IMR-90 (cell line): ENCODE data around the gene FHAD1. TPM values are rescaled to one million over a fixed set of nuclear protein-coding genes. Genes with fewer than 3 reads are reported as not detected.

Experiments
- ATAC-seq: fragments of 200-7000 bp; cut with Tn5 transposase; 2 replicates; pipeline ENCODE4 v1.9.1; 2020; ENCODE audit warnings: low read depth, mild to moderate bottlenecking, moderate library complexity
- BruUV-seq: library from RNA; stranded (reverse); fragments of 400-500 nt; replicated peaks from 2 replicates; lab custom pipeline; 2021; lab: Mats Ljungman, UMichigan
- CTCF ChIA-PET: fragments of 300-600 bp; formaldehyde crosslinking; extraction: SDS; loops from one replicate; lab custom pipeline; 2021; ENCODE audit warnings: antibody characterized with exemption; lab: Yijun Ruan, JAX
- POLR2A ChIA-PET: fragments of 300-600 bp; sonication (Branson Sonifier 250); formaldehyde crosslinking; loops from one replicate; lab custom pipeline; 2022; ENCODE audit warnings: antibody characterized with exemption; ENCODE audit not compliant: unreplicated experiment; lab: Charles Lee
- DNase-seq: peaks from one replicate; pipeline ENCODE4 v3.0.0; 2013
- H2AFZ ChIP-seq: replicated peaks from 2 replicates; pipeline ENCODE3; 2013; ENCODE audit warnings: low read length, mild to moderate bottlenecking; ENCODE audit not compliant: poor library complexity
- H2AK5ac ChIP-seq: 2 replicates; pipeline ENCODE4 v1.6.1; 2013; ENCODE audit warnings: low read depth, low read length, inconsistent platforms
- H2AK9ac ChIP-seq: replicated peaks from 2 replicates; pipeline ENCODE3; 2013; ENCODE audit warnings: mild to moderate bottlenecking, low read depth, low read length, moderate library complexity; ENCODE audit not compliant: poor library complexity
- H2BK120ac ChIP-seq: 2 replicates; pipeline ENCODE4 v1.6.1; 2013; ENCODE audit warnings: low read depth, low read length, inconsistent platforms
- H2BK15ac ChIP-seq: 3 replicates; pipeline ENCODE4 v1.6.1; 2013; ENCODE audit warnings: low read depth, low read length, inconsistent platforms
- H2BK20ac ChIP-seq: 2 replicates; pipeline ENCODE4 v1.6.1; 2013; ENCODE audit warnings: low read depth, mild to moderate bottlenecking, inconsistent platforms, low read length, moderate library complexity
- H2BK5ac ChIP-seq: 2 replicates; pipeline ENCODE4 v1.6.1; 2013; ENCODE audit warnings: mild to moderate bottlenecking, low read depth, low read length, inconsistent platforms; ENCODE audit not compliant: poor library complexity, severe bottlenecking
- H3K14ac ChIP-seq: replicated peaks from 2 replicates; pipeline ENCODE4 v1.6.1; 2013; ENCODE audit warnings: low read depth, low read length, inconsistent platforms
- H3K18ac ChIP-seq: 2 replicates; pipeline ENCODE4 v1.6.1; 2013; ENCODE audit warnings: low read depth, low read length, control low read depth
- H3K23ac ChIP-seq: 2 replicates; pipeline ENCODE4 v1.6.1; 2013; ENCODE audit warnings: low read depth, low read length, inconsistent platforms
- H3K27ac ChIP-seq: 2 replicates; pipeline ENCODE4 v1.5.1; 2013; ENCODE audit warnings: mild to moderate bottlenecking, control low read depth, low read length; ENCODE audit not compliant: insufficient read depth
- H3K27me3 ChIP-seq: 2 replicates; pipeline ENCODE4 v1.6.1; 2013; ENCODE audit warnings: low read length; ENCODE audit not compliant: control insufficient read depth, insufficient read depth
- H3K36me3 ChIP-seq: 2 replicates; pipeline ENCODE4 v1.6.1; 2013; ENCODE audit warnings: low read length, mixed read lengths; ENCODE audit not compliant: control insufficient read depth, insufficient read depth
- H3K4ac ChIP-seq: 2 replicates; pipeline ENCODE4 v1.6.1; 2013; ENCODE audit warnings: low read depth, low read length, inconsistent platforms
- H3K4me1 ChIP-seq: 2 replicates; pipeline ENCODE4 v1.6.1; 2013; ENCODE audit warnings: low read length, mixed read lengths; ENCODE audit not compliant: control insufficient read depth, insufficient read depth
- H3K4me2 ChIP-seq: 2 replicates; pipeline ENCODE4 v1.6.1; 2013; ENCODE audit warnings: low read depth, mild to moderate bottlenecking, control low read depth, low read length, moderate library complexity
- H3K4me3 ChIP-seq: 2 replicates; pipeline ENCODE4 v1.5.1; 2013; ENCODE audit warnings: low read depth, mild to moderate bottlenecking, control low read depth, low read length, moderate library complexity; ENCODE audit not compliant: insufficient read depth
- H3K56ac ChIP-seq: 2 replicates; pipeline ENCODE4 v1.6.1; 2013; ENCODE audit warnings: low read length, inconsistent platforms; ENCODE audit not compliant: insufficient read depth; ENCODE audit errors: extremely low read depth
- H3K79me1 ChIP-seq, 2 experiments: 2 replicates each; pipeline ENCODE4 v1.6.1; 2013; ENCODE audit warnings: low read length in 2 of 2, inconsistent platforms in 1 of 2, low read depth in 1 of 2
- H3K9ac ChIP-seq: 2 replicates; pipeline ENCODE4 v1.6.1; 2013; ENCODE audit warnings: low read depth, low read length, control low read depth
- H3K9me1 ChIP-seq: 2 replicates; pipeline ENCODE4 v1.6.1; 2013; ENCODE audit warnings: low read length, inconsistent platforms; ENCODE audit not compliant: insufficient read depth
- H3K9me3 ChIP-seq: 2 replicates; pipeline ENCODE4 v1.6.1; 2013; ENCODE audit warnings: low read length; ENCODE audit not compliant: control insufficient read depth, insufficient read depth
- H4K20me1 ChIP-seq: 2 replicates; pipeline ENCODE4 v1.6.1; 2013; ENCODE audit warnings: low read length, inconsistent platforms; ENCODE audit not compliant: insufficient read depth
- H4K5ac ChIP-seq: 2 replicates; pipeline ENCODE4 v1.6.1; 2013; ENCODE audit warnings: mild to moderate bottlenecking, low read depth, low read length, control low read depth
- H4K8ac ChIP-seq, 2 experiments: 2 replicates each; pipeline ENCODE4 v1.6.1; 2013; ENCODE audit warnings: low read depth in 2 of 2, low read length in 2 of 2, control low read depth in 1 of 2, inconsistent platforms in 1 of 2
- H4K91ac ChIP-seq: 2 replicates; pipeline ENCODE4 v1.6.1; 2013; ENCODE audit warnings: low read depth, low read length, inconsistent platforms; ENCODE audit not compliant: insufficient read depth
- CHD1 ChIP-seq: IDR thresholded peaks from 2 replicates; pipeline ENCODE4 v1.6.1; 2012; ENCODE audit warnings: low read depth, low read length, improper control_type of control experiment
- FOS ChIP-seq: fragments of 150-350 bp; IDR thresholded peaks from 2 replicates; pipeline ENCODE4 v1.6.1; 2016; ENCODE audit warnings: low read depth, low read length
- MAFK ChIP-seq: IDR thresholded peaks from 2 replicates; pipeline ENCODE4 v1.6.1; 2012; ENCODE audit warnings: low read depth, low read length, improper control_type of control experiment
- NFE2L2 ChIP-seq: fragments of 150-350 bp; IDR thresholded peaks from 2 replicates; pipeline ENCODE4 v1.6.1; 2016; ENCODE audit warnings: low read depth, mild to moderate bottlenecking, low read length
- RAD21 ChIP-seq: IDR thresholded peaks from 2 replicates; pipeline ENCODE4 v1.6.1; 2012; ENCODE audit warnings: low read length, improper control_type of control experiment
- RCOR1 ChIP-seq: IDR thresholded peaks from 2 replicates; pipeline ENCODE4 v1.6.1; 2012; ENCODE audit warnings: mild to moderate bottlenecking, low read length, improper control_type of control experiment; ENCODE audit not compliant: insufficient replicate concordance
- RFX5 ChIP-seq: IDR thresholded peaks from 2 replicates; pipeline ENCODE4 v1.8.0; 2012; ENCODE audit warnings: low read depth, mild to moderate bottlenecking, low read length, moderate library complexity
- WGBS, 2 experiments: methylation state at CpG; one replicate each; pipeline versions ENCODE4 v1.1.5 to v1.1.7; 2013; ENCODE audit warnings: missing lambda C conversion rate in 2 of 2; ENCODE audit not compliant: insufficient read length in 1 of 2; ENCODE audit errors: extremely low coverage in 2 of 2; 5-methylcytosine and 5-hydroxymethylcytosine counted together
- dilution Hi-C: fragments of 300-500 bp; cut with HindIII; formaldehyde crosslinking; loops from one replicate; pipeline ENCODE4 v1.14.3; 2018; ENCODE audit warnings: low sequenced_read_pairs; ENCODE audit not compliant: unreplicated experiment
- in situ Hi-C: fragments of 300-500 bp; cut with MboI; formaldehyde crosslinking; loops from 3 replicates; pipeline ENCODE4 v1.14.3; 2019; ENCODE audit warnings: low sequenced_read_pairs, inconsistent platforms, mixed read lengths
- intact Hi-C: fragments of 100-400 bp; cut with micrococcal nuclease; formaldehyde crosslinking; loops from 2 replicates; pipeline ENCODE4 v1.10.0; 2022
- polyA plus RNA-seq, 3 experiments: library from polyadenylated mRNA; depleted of rRNA; stranded (reverse); fragments of >200 nt; gene quantifications; 2 replicates each; pipeline ENCODE4 v1.2.3, GENCODE V29; 2012; ENCODE audit warnings: low replicate concordance in 1 of 3
- total RNA-seq: library from RNA; depleted of rRNA; stranded (reverse); fragments of >200 nt; gene quantifications from 2 replicates; pipeline ENCODE4 v1.2.3, GENCODE V29; 2012
- TF ChIP-seq, protein P1 (sequence below): fragments of 150-350 bp; IDR thresholded peaks from 2 replicates; pipeline ENCODE4 v1.6.1; 2017; ENCODE audit warnings: mild to moderate bottlenecking, antibody characterized with exemption, low read length, low read depth
- TF ChIP-seq, protein P2 (sequence below): conservative IDR thresholded peaks from 2 replicates; pipeline ENCODE4 v1.5.1; 2012; ENCODE audit warnings: mild to moderate bottlenecking, low read depth, low read length, improper control_type of control experiment

Gene FHAD1
- total and polyA plus RNA-seq, 2 of the 4 experiments (the other 2 are of a cell fraction): not detected

DNA sequence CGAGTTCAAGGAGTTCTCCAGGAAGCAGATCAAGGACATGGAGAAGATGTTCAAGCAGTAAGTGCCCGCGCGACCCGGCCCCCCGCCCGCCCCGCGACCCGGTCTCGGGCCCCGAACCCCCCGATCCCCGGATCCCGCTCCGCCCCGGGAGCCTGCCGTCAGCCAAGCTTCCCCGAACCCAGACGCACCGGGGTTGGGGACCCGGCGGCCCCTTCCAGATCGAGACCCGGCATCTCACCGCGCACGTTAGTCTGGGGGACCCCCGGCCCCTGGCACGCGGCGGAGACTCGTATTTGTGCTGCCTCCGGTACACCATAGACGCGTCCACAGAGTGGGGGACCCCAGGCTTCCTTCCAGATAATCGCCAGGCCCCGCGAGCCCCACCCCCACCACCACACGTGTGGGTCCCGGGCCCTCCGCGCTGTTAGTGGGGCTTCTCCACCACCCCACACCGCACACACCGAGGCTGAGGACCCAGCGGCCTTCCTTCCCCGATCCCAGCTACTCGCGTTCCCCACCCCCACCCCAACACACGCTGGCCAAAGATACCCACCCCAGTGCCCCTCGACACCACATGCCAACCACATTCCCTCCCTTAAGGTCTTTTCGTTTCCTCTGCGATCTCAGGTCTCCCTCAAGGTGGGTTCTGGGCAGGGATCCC is 163.3 kb downstream of the FHAD1 start:
- H2BK5ac ChIP-seq: peak overlapping the region; percentile 51
- WGBS, 2 experiments: 1% methylated on average over 28 of the region's 53 CpGs; no CpG with 5 or more reads in 1 of the 2 experiments
- H3K36me3 ChIP-seq: peaks cover 4% of the 10 kb centered on the region; the same call in 1 of the 2 replicates
- peak overlapping the region; percentile 67 for H3K9ac ChIP-seq
- dilution Hi-C loops (no loop called here), in situ Hi-C loops (loop anchor here (5.0 kb wide), 1 partner anchor 68 kb away; no protein-coding TSS in a partner anchor), intact Hi-C loops (loop anchor here (2.0 kb wide), 1 partner anchor 22 kb away; no protein-coding TSS in a partner anchor)
- ChIA-PET POLR2A (no interaction called here), CTCF (interaction anchor here (0.6 kb wide), 1 partner anchor 126 kb away, joined by 5 read pairs; no protein-coding TSS in a partner anchor)
- peak overlapping the region in 1 of 2 experiments; percentile 63; a peak in 2 of 4 replicates for H4K8ac ChIP-seq
- peaks cover 25% of the 10 kb centered on the region for H4K20me1 ChIP-seq
- ATAC-seq (peak; percentile 1; the same call in 1 of the 2 replicates), DNase-seq (no peak)
- H3K79me1 ChIP-seq: peaks cover 13 to 51% of the 10 kb centered on the region in 2 experiments; a peak in 3 of 4 replicates
- peak overlapping the region; percentile 98 for H2AK9ac ChIP-seq
- peak overlapping the region; percentile 91 for H2AK5ac ChIP-seq
- H3K27me3 ChIP-seq: no peaks in the 10 kb centered on the region
- H2AFZ ChIP-seq: peak overlapping the region; percentile 97
- H3K9me1 ChIP-seq: peaks cover 15% of the 10 kb centered on the region; the same call in 1 of the 2 replicates
- H2BK15ac ChIP-seq: peak overlapping the region; percentile 70; the same call in 1 of the 3 replicates
- H3K4me3 ChIP-seq: peak overlapping the region; percentile 99
- H3K9me3 ChIP-seq: no peaks in the 10 kb centered on the region
- peak overlapping the region; percentile 0; the same call in 1 of the 2 replicates for H3K18ac ChIP-seq
- no TSS peak for BruUV-seq
- H3K23ac ChIP-seq: peak overlapping the region; percentile 93
- H2BK120ac ChIP-seq: no peak overlapping the region
- H4K91ac ChIP-seq: peak overlapping the region; percentile 66
- peak overlapping the region; percentile 54 for H3K27ac ChIP-seq
- H3K4me1 ChIP-seq: peaks cover 25% of the 10 kb centered on the region
- H3K56ac ChIP-seq: peak overlapping the region; percentile 47; the same call in 1 of the 2 replicates
- peak overlapping the region; percentile 73 for H3K4me2 ChIP-seq
- peak overlapping the region; percentile 96 for H3K14ac ChIP-seq
- peak overlapping the region; percentile 91 for H3K4ac ChIP-seq
- TF ChIP-seq, protein P1, sequence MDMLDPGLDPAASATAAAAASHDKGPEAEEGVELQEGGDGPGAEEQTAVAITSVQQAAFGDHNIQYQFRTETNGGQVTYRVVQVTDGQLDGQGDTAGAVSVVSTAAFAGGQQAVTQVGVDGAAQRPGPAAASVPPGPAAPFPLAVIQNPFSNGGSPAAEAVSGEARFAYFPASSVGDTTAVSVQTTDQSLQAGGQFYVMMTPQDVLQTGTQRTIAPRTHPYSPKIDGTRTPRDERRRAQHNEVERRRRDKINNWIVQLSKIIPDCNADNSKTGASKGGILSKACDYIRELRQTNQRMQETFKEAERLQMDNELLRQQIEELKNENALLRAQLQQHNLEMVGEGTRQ: no peak
- TF ChIP-seq FOS: no peak
- TF ChIP-seq RFX5: no peak
- TF ChIP-seq RCOR1: no peak
- no peak; the same call in 1 of the 2 replicates for TF ChIP-seq CHD1
- no peak for TF ChIP-seq RAD21
- TF ChIP-seq, protein P2, sequence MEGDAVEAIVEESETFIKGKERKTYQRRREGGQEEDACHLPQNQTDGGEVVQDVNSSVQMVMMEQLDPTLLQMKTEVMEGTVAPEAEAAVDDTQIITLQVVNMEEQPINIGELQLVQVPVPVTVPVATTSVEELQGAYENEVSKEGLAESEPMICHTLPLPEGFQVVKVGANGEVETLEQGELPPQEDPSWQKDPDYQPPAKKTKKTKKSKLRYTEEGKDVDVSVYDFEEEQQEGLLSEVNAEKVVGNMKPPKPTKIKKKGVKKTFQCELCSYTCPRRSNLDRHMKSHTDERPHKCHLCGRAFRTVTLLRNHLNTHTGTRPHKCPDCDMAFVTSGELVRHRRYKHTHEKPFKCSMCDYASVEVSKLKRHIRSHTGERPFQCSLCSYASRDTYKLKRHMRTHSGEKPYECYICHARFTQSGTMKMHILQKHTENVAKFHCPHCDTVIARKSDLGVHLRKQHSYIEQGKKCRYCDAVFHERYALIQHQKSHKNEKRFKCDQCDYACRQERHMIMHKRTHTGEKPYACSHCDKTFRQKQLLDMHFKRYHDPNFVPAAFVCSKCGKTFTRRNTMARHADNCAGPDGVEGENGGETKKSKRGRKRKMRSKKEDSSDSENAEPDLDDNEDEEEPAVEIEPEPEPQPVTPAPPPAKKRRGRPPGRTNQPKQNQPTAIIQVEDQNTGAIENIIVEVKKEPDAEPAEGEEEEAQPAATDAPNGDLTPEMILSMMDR: no peak
- no peak for TF ChIP-seq MAFK
- TF ChIP-seq NFE2L2: no peak
- H4K5ac ChIP-seq: no peak overlapping the region
- H2BK20ac ChIP-seq: no peak overlapping the region; the same call in 1 of the 2 replicates
